Erythroblast (primary cell): ENCODE measurements around the gene TPSB2.

Experiments used
- GATA1 ChIP-seq: IDR thresholded peaks from 2 replicates; pipeline ENCODE4 v1.6.1; 2011; ENCODE audit warnings: low read depth, mild to moderate bottlenecking, control low read depth, low read length, moderate library complexity
- POLR2A ChIP-seq: IDR thresholded peaks from 2 replicates; pipeline ENCODE4 v1.6.1; 2011; ENCODE audit warnings: mild to moderate bottlenecking, low read length

- TF ChIP-seq POLR2A (no peak), GATA1 (no peak)
These were observed 34.5 kb upstream of the TPSB2 start for GRCh38 chr16:1264345-1265089.
